GM18873 (cell line): ENCODE measurements around the gene IPPK.
"Not testable (repeated sequence)": the region's sequence is repeated elsewhere in the genome, so short reads cannot be mapped to it uniquely, and the experiment has no call there.

Source experiments
- ATAC-seq: cut with Tn5 transposase; IDR thresholded peaks from one replicate; pipeline ENCODE4 v1.9.1; 2021; ENCODE audit warnings: mild to moderate bottlenecking, moderate library complexity, moderate number of reproducible peaks; ENCODE audit not compliant: unreplicated experiment, low FRiP score

IPPK gene

DNA sequence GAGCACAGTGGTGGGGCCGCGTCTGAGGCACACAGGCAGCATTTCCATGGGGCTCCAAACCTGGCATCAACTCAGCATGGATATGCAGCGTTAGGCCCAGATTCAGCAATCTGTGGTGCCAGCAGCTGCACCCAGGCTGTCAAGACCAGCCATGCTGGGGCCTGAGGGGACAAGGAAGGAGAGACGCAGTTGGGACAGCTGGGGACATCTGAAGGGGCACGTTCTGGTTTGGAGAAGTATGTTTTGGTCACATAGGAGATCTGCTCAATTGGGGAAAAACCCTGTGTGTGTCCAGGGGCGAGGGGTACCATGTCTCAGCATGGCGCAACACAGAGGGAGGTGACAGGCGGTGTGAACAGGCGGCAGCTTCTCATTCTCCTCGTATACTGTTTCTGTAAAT lies 67.5 kb downstream of the IPPK start:
- no peak for ATAC-seq

DNA sequence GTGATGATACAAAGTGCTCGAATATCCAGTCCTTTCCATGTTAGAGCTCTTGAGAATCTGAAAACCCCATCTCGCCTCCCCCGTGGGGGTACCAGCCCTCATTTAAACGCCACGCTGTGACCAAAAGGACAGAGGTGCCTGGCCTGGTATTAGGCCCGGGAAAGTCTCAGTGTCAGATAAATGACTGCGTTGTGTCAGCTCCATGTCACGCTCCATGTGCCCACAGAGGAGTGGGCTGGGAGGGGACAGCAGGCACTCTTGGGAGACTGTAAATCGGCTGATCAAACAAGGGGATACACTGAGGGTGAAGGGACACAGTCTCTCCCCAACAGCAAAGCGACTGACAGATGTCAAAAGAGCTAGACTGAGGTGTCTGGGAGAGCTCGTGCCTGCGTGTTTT lies 68.5 kb downstream of the IPPK start:
- ATAC-seq = no peak

DNA sequence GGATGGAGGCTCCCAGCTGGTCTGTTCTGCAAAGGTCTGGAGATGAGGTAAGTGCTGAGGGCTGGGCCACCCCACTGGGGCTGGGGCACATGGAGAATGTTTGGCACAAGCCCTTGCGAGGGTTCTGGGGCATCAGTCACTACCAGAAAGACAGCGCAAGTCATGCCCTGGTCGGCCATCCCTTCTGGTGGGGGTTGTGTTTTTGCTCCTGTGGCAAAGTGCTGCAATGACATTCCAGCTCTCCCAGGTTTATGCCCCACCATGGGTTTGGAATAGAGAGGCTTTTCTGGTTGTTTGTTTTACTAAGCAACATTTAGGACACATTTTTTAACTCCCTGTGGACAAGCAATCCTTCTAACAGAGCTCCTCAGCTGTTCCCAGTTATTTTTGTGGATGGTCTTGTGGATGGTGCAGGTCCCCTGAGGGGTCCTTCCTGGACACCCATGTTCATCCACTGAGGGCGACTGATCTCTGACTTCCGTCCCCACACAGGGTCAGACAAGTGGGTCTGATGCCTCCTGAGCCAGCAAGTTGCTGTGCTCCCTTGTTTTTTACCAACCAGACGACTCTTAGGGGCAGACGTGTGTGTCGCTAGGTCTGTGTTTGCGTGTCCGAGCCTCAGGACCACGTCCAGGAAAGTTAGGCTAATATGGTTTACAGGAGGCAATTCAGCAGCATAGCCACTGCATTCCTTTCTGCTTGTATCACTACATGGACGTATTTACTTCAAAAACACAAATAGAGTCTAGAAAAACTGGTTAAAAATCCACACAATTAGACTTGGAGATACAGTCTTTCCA lies 69.3 kb downstream of the IPPK start:
- no peak for ATAC-seq

DNA sequence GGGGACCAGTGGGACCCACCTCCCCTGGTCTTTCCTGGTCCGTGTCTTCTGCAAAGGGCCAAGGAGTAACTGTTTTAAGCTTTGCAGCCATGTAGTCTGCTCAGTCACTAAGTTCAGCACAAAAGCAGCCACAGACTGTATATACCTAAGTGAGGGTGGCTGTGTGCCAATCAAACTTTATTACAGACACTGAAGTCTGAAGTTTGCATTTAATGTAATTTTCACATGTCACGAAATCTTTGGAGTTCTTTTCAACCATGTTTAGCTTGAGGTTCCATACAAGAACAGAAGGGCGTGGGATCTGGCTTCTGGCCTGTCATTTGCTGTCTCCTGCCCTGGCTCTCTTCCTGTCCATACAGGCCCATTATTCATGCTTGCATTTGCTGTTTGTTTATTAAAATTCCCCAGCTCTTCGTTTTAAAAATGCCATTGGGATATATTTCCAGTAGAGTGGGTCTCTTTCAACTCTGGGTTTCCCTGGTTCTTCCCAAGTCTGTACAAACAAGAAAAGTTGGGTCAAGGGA lies 69.9 kb downstream of the IPPK start:
- ATAC-seq = no peak

DNA sequence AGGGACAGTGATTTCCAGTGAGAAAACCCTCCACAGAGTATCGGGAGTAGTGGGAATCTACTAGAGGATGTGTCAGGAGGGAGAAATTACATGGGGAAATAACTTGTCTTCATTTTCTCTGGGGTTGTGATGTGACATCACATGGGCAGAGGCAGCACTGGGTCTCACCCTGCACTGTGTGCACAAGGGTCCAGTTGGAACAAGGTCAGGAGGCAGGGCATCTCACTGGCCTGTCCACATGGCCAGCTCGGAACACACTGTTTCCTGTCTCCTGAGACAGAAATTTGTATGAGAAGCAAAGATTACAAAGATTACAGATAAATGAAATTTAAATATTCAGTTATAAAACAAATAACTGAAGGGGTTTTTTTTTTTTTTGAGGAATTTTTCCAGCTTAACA lies 71.5 kb downstream of the IPPK start:
- ATAC-seq = no peak

DNA sequence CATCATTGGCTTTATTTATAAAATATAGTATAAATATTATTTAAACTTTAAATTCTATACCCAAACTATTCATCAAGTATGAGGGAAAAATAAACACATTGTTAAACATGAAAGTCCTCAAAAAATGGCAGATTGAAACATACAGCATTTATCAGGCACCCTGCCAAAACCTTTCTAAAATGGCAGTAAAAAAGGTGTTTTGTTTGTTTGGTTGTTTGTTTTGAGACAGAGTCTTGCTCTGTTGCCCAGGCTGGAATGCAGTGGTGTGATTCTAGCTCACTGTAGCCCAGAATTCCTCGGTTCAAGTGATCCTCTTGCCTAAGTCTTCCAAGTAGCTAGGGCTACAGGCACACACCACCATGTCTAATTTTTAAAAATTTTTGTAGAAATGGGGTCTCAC lies 74.0 kb downstream of the IPPK start:
- no peak for ATAC-seq

DNA sequence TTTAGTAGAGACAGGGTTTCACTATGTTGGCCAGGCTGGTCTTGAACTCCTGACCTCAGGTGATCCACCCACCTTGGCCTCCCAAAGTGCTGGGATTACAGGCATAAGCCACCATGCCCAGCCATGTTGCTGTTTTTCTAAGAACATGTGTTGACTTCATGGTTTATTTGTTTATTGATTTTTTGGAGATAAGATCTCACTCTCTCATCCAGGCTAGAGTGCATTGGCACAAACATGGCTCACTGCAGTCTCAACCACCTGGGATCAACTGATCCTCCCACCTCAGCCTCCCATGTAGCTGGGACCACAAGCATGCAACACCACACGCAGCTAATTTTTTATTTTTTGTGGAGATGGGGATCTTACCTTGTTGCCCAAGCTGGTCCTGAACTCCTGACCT lies 74.9 kb downstream of the IPPK start:
- not testable (repeated sequence) for ATAC-seq

DNA sequence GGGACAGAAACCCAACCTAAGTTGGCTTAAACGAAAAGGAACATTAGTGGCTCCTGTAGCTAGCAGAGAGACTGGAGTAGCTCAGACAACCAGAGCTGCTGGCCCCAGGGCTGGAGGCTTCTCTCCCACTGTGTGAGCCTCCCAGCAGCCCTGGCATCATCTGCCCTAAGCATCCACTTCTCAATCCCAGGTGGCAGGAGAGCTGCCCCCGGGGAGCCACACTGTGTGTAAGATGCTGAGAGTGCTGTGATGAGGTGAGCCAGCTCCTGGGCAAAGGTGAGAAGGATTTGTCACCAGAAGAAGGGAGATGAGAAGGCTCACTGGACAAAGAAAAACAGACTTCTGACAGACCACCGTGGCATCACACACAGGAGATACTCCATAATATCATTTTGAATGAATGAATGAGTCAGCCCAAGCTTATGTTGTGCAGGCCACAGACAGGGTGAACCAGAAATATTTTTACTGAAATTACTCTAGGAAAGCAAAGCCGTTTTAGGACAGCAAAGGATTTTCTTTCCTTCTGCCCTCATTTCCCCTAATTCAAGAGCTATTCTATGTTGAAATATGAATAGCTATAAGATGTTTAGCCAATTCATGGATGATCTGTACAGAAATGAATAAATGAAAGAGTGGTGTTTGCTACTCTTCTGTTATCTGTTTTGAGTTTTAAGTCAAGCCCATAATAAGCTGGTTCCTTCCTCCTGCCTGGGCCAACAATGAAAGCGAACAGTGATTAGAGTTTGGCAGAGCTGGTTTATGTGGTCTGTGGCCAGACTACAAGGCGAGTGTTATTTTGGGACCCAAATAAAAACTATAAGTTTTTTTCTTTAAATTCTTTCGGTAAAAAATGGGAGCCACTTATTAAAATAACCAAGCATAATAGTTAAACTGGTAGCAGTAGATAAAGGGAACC lies 76.7 kb downstream of the IPPK start:
- no peak for ATAC-seq

DNA sequence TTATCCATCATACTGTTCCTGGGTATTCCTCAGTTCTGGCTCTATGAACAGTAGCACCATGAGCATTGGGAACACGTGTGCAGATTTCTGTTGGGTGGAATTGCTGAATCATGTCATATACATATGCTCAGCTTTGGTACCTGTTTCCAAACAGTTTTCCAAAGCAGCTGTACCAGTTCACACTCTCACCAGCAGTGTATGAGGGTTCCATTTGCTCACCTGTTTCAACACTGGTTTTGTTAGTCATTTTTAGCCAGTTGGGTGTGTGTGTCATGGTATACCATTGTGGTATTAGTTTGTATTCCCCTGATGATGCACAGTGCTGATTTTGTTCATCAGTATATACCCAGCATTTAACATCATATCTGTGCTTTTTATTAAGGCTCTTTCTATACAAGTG lies 77.4 kb downstream of the IPPK start:
- no peak for ATAC-seq

DNA sequence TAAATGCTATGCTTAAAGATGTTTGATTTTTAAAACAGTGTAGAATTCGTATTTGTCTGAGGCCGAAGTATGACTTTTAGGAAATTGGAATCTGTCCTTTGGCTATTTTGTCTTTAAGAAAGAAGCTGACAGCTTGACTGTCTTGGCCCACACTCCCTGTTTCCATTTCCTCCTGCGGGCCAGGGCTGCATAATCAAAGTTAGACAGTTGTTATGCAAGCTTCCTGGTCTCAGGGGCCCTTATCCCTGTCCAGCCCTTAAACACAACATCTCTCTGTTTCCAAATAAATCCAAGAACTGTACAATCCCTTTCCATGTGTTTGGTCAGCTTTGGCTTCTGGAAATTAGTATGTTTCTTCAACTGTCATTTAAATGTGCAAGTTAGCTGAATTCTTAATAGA lies 79.6 kb downstream of the IPPK start:
- no peak for ATAC-seq

DNA sequence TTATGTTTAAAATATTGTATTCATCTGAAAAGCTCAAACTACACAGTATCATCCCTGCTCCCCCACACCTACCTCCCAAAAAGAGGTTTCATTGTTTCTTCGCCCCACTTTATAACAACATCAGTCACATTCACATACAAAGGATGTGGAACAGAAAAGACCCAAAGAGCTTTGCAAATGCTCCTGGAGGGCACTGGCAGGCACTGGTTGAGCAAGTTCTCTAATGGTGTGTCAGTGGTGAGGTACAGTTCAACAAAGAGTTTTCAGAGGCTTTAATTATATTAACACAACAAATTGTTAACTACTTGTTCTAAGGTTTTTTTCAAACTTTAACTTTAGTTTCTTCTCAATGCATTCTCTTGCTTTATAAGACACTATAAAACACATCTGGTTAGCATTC lies 80.0 kb downstream of the IPPK start:
- ATAC-seq = no peak

DNA sequence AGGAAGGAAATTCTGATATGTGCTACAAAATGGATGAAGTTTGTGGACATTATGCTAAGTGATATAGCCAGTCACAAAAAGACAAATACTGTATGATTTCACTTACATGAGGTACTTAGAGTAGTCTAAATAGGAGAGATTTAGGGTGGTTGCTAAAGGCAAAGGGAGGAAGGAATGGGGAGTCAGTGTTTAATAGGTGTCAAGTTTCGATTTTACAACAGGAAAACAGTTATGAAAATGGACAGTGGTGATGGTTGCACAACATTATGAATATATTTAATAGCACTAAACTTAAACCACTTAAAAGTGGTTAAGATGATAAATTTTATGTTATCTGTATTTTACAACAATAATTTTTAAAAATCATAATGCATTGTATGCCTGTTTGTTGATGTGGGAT lies 93.8 kb downstream of the IPPK start:
- no peak for ATAC-seq

DNA sequence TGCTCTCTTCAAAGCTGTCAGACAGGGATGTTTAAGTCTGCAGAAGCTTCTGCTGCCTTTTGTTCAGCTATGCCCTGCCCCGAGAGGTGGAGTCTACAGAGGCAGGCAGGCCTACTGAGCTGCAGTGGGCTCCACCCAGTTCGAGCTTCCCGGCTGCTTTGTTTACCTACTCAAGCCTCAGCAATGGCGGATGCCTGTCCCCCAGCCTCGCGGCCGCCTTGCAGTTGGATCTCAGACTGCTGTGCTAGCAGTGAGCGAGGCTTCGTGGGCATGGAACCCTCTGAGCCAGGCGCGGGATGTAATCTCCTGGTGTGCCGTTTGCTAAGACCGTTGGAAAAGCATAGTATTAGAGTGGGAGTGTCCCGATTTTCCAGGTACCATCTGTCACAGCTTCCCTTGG lies 96.3 kb downstream of the IPPK start:
- not testable (repeated sequence) for ATAC-seq

DNA sequence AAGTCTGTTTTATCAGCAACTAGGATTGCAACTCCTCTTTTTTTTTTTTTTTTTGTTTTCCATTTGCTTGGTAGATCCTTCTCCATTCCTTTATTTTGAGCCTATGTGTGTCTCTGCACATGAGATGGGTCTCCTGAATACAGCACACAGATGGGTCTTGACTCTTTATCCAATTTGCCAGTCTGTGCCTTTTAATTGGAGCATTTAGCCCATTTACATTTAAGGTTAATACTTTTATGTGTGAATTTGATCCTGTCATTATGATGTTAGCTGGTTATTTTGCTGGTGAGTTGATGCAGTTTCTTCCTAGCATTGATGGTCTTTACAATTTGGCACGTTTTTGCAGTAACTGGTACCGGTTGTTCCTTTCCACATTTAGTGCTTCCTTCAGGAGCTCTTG lies 98.1 kb downstream of the IPPK start:
- not testable (repeated sequence) for ATAC-seq

DNA sequence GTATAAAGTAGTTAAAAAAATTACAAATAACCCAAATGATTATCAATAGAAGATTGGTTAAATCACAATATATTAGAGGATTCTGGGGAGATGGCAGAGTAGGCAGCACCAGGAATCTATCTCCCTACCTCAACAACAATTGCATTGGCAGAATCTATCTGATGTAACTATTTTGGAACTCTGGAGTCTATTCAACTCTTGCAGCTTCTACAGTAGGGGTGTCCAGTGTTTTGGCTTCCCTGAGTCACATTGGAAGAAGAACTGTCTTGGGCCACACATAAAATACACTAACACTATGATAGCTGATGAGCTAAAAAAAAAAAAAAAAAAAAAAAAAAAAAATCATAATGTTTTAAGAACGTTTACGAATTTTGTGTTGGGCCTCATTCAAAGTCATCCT lies 104.9 kb downstream of the IPPK start:
- no peak for ATAC-seq

DNA sequence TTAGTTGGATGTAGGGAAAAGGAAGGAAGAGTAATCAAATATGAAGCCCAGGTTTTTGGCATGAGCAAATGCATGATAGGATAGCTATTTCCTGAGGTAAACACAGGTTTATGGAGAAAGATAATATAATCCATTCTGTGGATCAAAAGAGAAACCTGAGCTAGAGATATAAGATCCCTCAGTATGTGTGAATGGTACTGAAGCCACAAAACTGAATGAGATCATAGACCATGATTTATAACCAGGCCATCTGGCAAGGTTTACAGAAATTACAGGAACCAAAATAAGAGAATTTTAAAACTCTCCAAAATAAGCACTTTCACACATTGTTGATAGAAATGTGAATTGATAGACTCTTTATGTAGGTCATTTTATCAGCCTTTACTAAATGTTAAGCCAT lies 105.4 kb downstream of the IPPK start:
- ATAC-seq = no peak
